NCI-H82 (cell line): Measurements from ENCODE around the gene KCNQ1.

Source experiments
- DNase-seq: peaks from one replicate; lab custom pipeline; 2025; lab: John Stamatoyannopoulos, UW

Gene KCNQ1

DNA sequence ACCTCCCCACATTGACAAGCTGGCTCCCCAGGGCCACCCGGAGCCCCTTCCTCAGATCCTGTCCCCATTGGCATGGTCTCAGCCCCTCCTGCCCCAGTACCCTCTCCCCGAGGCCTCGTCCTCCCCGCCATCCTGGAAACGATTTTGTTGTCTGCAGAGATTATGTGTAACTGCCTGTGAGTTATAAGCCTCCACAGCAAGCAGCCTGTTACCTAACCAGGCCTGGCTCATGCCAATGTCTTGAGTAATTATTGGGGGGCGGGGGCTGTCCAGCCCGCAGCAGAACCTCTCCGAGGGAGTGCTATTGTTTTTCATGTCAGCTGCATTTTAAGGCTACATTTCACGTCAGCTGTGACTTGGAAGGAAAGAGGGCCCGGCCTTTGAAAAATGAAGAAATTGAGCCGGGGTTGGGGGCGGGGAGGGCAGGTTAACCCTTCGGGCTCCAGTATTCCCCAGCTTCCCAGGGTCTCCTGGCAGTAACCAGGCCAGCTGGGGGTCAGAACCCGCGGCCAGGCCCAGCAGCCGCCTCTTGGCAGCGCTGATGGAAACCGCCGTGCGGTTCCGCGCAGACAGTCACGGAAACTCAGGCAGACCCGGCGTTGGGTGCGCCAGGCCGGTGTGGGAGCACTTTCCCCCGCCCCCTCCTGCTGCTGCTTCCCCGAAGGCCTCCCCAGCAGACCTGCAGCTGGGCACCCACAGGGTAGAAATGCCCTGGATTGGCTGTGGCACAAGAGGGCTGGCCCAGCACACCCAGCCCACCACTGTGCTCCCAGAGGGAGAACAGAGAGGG, 381.3 kb downstream of the KCNQ1 start:
- no peak for DNase-seq

DNA sequence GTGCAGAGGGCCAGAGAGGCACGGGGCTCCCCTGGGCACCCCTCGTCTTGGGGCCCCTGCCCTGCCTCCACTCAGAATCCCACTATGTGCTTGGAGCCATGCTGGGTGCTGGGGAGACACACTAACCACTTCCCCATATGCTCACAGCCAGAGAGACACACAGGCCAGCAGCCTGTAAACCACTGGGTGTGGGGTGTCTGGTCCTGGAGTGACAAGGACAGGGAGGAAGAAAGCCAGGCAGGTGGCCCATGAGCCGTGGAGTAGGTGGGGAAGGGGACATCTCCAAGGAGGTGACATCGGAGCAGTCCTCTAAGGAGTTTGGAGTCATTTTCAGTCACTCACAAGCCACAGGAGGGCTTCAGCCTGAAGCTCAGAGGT, 381.9 kb downstream of the KCNQ1 start:
- DNase-seq, result no peak

DNA sequence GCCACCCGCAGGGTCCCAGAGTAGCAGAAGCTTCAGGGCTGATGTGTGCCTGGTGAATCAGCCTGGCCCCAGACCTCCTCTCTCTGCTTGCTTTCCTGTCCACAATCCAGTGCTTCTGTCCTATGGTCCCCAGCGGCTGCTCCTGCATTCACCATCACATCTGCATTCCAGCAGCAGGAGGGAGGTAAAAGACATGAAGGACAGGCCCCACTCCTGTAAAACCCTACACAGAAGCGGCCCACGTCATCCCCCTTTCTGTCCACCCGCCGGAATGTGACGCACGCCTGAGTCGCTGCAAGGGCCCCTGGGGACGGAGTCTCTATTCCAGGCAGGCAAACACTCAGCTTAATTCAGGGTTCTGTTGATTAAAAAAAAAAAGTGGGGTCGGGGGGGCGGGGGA, 382.4 kb downstream of the KCNQ1 start:
- DNase-seq, result no peak

DNA sequence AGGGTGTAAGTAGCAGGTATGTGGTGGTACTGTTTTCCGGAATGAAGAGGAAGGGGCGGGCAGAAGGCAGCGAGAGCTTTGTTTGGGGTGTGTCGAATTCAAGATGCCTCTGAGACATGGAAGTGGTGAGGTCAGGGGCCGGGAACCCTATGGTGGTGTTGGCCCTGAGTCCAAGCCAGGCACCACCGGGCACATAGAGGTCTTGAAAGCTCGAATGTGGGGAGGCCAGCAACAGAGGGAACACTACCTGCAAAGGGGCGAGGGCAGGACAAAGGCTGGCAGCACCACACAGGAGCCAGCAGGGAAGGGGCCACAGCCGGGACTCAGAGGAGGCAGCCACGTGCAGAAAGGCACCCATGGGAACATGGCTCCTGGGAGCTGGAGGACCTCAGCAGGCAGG, 383.0 kb downstream of the KCNQ1 start:
- DNase-seq, result no peak

GRCh38 chr11:2828585-2829330, 383.9 kb downstream of the KCNQ1 start:
- DNase-seq, result no peak

DNA sequence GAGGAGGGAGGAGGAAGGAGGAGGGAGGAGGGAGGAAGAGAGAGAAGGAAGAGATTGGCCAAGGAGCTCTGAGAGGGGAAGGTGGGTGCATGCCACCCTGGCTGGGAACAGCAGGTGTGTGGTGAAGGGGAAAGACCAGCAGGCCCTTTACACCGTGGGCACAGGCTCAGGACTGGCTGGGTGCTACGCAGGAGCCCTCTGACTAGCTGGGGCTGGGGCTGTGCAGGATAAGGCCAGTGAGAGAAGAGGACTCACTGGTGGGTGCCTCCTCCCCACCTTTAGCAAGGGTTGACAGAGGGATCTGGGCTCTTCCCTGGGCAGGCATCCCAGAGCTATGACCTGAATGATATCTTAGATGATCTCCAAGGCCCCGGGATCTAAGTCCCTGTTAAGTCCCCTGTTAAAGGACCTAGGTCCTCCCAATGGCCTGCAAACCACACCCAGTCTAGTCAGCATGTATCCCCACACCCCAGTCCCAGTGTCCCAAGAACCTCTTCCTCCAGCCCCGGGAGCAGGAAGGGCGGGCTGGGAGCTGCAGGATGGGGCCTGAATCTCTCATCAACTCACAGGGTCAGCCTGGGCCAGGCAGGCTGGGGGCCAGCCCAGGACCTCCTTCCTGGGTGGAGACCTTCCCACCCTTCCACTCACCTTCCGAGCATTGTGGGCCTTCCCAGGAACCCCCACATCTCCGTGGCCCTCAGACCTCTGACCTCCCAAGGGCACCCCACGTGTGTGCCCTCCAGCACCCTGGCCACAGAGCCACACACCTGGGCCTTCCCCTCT, 385.4 kb downstream of the KCNQ1 start:
- DNase-seq, result no peak

- no peak for DNase-seq
These were observed 386.1 kb downstream of the KCNQ1 start for GRCh38 chr11:2830886-2831285.

GRCh38 chr11:2831781-2832532, 387.1 kb downstream of the KCNQ1 start:
- DNase-seq, result no peak

DNA sequence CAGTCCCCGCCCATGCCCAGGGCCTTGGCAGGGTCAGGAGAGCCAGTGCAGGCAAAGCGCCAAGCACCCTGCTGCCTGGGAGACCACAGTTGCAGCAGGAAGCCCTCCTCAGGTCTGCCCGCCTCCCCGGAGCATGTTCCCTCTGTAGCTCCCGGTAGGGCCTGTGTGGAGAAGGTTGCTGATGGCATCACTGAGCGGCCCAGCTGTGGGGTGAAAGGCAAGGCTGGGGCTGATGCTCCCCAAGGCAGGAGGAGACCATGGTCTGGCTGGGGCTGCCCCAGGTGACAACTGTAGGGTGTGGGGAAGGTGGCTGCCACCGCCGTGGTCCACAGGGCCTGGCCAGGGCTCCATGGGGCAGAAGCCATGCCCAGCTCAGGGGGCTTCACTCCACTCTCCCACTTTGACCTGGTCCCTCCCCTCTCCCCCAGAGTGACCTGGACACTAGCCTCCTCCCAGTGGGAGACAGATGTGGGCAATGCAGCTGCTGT, 387.8 kb downstream of the KCNQ1 start:
- no peak for DNase-seq

DNA sequence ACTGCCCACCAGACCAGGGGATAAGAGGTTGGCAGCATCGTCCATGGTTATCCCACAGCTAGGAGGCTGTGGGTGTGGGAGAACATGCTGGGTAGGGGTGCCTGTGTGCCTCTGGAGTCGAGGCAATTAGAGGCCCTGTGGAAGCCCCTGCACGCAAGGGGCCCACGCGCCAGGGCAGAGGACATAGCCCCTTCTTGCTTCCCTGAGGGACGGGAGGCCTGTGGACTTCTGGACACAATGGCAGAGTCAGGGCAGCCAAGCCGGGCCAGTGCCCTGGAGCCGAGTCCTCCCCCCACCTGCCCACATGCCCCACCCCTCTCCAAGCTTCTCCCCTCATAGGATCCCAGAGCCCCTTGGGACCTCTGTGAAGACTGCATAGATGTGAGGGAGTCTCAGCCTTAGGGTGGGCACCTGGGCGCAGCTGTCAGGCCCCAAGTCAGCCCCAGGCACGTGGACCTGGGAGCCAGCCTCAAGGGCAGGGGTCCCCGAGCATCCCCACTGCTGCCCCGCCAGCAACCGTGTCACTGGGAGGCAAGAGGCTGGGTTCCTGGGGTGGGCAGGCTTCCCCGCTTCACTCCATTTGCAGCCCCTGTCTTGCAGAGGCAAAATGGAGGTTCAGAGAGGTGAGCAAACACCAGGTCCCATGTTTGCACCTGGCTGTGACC, 388.4 kb downstream of the KCNQ1 start:
- DNase-seq, result no peak

GRCh38 chr11:2833716-2834502, 389.1 kb downstream of the KCNQ1 start:
- DNase-seq, result no peak

GRCh38 chr11:2834503-2835273, 389.9 kb downstream of the KCNQ1 start:
- no peak for DNase-seq

DNA sequence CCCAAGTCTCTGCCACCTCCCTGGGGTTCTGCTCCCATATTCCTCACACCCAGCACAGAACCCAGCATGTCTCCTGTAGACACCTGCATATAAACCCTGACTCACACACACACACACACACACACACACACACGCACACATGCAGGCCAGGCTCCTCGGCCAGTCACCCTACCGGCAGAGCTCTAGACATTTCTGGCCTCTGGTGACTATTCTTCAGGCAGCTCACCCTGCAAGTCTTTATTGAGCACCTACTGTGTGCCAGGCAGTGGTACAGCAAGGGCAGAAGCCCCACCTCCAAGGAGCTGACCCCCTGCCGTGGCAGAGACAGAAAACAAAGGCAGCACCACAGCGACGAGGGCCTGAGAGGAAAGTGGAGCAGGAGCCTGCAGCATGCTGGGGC, 390.5 kb downstream of the KCNQ1 start:
- DNase-seq, result no peak

GRCh38 chr11:2835751-2836150, 390.9 kb downstream of the KCNQ1 start:
- no peak for DNase-seq

DNA sequence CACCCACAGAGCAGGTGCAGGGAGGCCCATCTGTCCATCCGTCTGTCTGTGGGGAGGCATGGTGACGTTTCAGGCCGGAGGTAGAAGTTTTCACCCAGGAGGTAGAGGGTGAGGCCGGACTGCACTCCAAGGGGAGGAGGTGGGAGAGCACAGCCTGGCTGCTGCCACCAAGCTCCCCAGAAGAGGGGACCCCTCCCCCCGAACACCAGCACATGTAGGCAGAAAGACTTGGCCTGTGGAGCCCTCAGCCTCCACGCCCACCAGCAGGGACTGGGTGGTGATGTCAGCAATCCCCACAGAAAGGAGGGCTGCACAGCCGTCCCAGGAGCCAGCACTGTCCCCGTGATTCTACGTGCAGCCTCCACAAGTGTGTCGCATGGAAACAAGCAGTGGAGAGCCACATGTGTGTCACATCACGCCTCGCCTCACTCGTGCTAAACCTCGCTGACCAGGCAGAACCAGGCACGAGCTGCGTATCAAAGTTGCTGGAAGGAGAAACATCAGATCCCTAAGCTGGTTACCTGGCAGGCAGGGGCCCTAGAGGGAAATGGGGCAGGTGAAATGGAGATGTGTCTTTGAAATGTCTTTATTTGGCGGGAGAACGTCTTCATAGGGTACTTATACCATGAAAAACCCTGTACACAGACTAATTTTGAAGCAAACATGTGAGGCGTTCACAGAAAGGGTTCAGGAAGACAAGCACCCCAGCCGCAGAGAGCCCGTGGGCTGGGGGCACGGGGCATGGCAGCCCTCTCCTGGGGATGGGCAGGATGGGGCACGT, 391.7 kb downstream of the KCNQ1 start:
- DNase-seq, result no peak

DNA sequence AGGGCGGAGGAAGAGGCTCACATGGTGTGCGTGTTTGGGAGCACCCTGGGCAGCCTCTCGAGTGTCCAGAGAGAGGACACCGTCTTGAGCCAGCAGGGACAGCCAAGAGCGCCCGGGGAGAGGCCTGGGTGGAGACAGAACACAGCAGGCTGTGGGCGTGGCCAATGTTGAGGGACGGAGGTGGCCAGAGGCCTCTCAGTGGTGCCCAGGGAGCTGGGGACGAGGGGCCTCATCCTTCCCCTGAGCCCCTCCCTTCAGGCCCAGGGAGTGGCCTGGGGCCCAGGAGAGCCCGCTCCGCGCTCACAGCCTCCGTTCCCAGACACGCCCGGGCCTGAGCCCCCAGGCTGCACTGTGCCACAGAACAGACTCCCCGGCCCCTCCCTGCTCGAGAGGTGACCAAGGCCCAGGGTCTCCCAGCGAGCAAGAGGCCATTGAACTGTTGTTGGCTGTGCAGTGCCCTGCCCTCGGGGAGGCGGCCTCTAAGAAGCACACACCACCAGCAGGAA, 392.3 kb downstream of the KCNQ1 start:
- DNase-seq, result peak; percentile 28

DNA sequence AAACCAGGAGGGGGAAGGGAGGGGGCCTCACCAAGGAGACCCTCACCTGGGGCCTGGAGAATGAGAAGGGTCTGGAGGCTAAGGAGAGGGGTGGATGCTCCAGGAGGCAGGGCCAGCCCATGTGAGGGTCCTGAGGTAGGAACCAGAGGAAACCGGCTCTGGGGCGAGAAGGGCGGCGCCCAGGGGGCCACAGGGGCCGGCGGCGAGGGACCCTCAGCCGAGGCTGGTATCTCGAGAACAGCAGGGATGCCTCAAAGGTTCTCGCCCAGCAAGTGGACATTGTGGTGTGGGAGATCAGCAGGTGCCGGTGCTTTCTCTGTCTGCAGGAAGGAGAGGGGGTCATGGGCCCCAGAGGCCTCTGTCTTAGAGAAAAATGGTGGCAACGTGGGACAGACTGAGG, 392.8 kb downstream of the KCNQ1 start:
- no peak for DNase-seq

- no peak for DNase-seq
These were observed 393.3 kb downstream of the KCNQ1 start for GRCh38 chr11:2838091-2838490.
